ENCODE measurements around the gene COMMD4.
"Not testable (repeated sequence)": the region's sequence is repeated elsewhere in the genome, so short reads cannot be mapped to it uniquely, and the experiment has no call there.

- not testable (repeated sequence) for TF ChIP-seq POLR2AphosphoS5 (IDR thresholded peaks at IDR 0.05; ENCODE audit: insufficient read depth, low read depth, low read length); POLR2A (IDR thresholded peaks at IDR 0.05; ENCODE audit: low read depth, low read length); CTCF (IDR thresholded peaks at IDR 0.05; ENCODE audit: extremely low read depth in 1 of 2, insufficient read depth in 1 of 2, low read depth in 1 of 2, low read length in 2 of 2); MAX (IDR thresholded peaks at IDR 0.05; ENCODE audit: insufficient read depth, insufficient read length); EZH2 (IDR thresholded peaks at IDR 0.05; ENCODE audit: borderline replicate concordance, low read depth, low read length, severe bottlenecking); FOS (IDR thresholded peaks at IDR 0.05; ENCODE audit: borderline replicate concordance, insufficient read depth, low read length); JUN (IDR thresholded peaks at IDR 0.05; ENCODE audit: borderline replicate concordance, insufficient read depth, insufficient read length, low read depth)
Observed at GRCh38 chr15:75302753-75303152, 33.1 kb upstream of the COMMD4 start.

All from endothelial cell of umbilical vein (primary cell).